Kidney (tissue), 14 donors: Measurements from ENCODE around the gene NPPC. TPM values are rescaled to one million over a fixed set of nuclear protein-coding genes. Genes with fewer than 3 reads are reported as not detected.

ENCODE experiments used
- DNase-seq, 5 donors: peaks; one replicate each; pipeline ENCODE4 v3.0.0-alpha.2; 2013 to 2020
- FAIRE-seq: peaks from 2 replicates; lab custom pipeline; 2012; peaks lifted over from hg19 to GRCh38; lab: Jason Lieb, UNC
- H3K27ac ChIP-seq, 2 donors: one replicate each; pipeline ENCODE4 v1.7.0; 2013; ENCODE audit warnings: low read depth in 2 of 2, low read length in 2 of 2, inconsistent platforms in 1 of 2
- H3K27me3 ChIP-seq: one replicate; pipeline ENCODE4 v1.7.1; 2013; ENCODE audit warnings: low read length, inconsistent platforms; ENCODE audit not compliant: control insufficient read depth, insufficient read depth
- H3K36me3 ChIP-seq, 3 donors: one replicate each; pipeline versions ENCODE4 v1.7.0 to v1.7.1; 2013; ENCODE audit warnings: low read length in 3 of 3, control low read depth in 1 of 3, inconsistent platforms in 1 of 3; ENCODE audit not compliant: insufficient read depth in 3 of 3, control insufficient read depth in 2 of 3
- H3K4me1 ChIP-seq, 3 donors: one replicate each; pipeline versions ENCODE4 v1.7.0 to v1.7.1; 2013; ENCODE audit warnings: low read length in 3 of 3, inconsistent platforms in 1 of 3, low read depth in 1 of 3; ENCODE audit not compliant: control insufficient read depth in 2 of 3, insufficient read depth in 2 of 3
- H3K4me3 ChIP-seq, 3 donors: one replicate each; pipeline versions ENCODE4 v1.7.0 to v1.8.1; 2013; ENCODE audit warnings: low read length in 3 of 3, control low read depth in 1 of 3, inconsistent platforms in 1 of 3
- H3K9ac ChIP-seq, 3 donors: one replicate each; pipeline versions ENCODE4 v1.7.0 to v1.7.1; 2013; ENCODE audit warnings: low read length in 3 of 3, control low read depth in 1 of 3, inconsistent platforms in 1 of 3
- H3K9me3 ChIP-seq, 3 donors: one replicate each; pipeline versions ENCODE4 v1.7.0 to v1.7.1; 2013; ENCODE audit warnings: low read length in 3 of 3, control low read depth in 1 of 3, inconsistent platforms in 1 of 3; ENCODE audit not compliant: control insufficient read depth in 2 of 3, insufficient read depth in 1 of 3
- intact Hi-C: fragments of 100-400 bp; cut with DNase I; formaldehyde crosslinking; loops from one replicate; pipeline ENCODE4 v1.11.1; 2022
- polyA plus RNA-seq: library from polyadenylated mRNA; stranded (reverse); fragments of 350-450 nt; fragmentation: Illumina TruSeq; extraction: RNeasy Lipid Tissue Mini Kit (QIAGEN cat#74804); gene quantifications from one replicate; pipeline ENCODE4 v1.2.3, GENCODE V29; 2014; ENCODE audit warnings: low read depth, low replicate concordance; ENCODE audit not compliant: insufficient read depth
- total RNA-seq: library from RNA; stranded (reverse); fragmentation: NEBNext Ultra II Directional; extraction: Animal tissue kit (Norgen Biotek cat#: 25700); gene quantifications from one replicate; pipeline ENCODE4 v1.2.1, GENCODE V29; 2021
- TF ChIP-seq, protein P1 (sequence below): IDR thresholded peaks from 3 replicates; pipeline ENCODE4 v1.5.1; 2012; ENCODE audit warnings: mild to moderate bottlenecking, moderate library complexity, borderline replicate concordance; ENCODE audit not compliant: insufficient read depth; ENCODE audit errors: extremely low read depth
- donor health status: control.
- donor health status: control.
- donor health status: control.
- donor health status: control.
- donor health status: control.
- donor health status: DM: yes; HTN: yes; CAD: no.
- donor health status: Normal renal cell carcinoma (clear cell type).

NPPC gene
- total and polyA plus RNA-seq, 2 donors from 2014 or later: not detected

DNA sequence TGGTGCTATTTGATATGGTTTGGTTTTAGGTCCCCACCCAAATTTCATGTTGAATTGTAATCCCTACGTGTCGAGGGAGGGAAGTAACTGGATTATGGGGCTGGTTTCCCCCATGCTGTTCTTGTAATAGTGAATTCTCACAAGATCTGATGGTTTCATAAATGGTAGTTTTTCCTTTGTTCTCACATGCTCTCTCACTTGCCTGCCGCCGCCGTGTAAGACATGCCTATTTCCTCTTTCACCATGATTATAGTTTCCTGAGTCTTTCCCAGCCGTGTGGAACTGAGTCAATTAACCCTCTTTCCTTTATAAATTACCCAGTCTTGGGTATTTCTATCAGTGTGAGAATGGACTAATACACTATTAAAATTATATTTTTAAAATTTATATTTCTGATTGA, 42.6 kb upstream of the NPPC start:
- intact Hi-C loops: no loop called here
- H3K4me3 ChIP-seq: no peak overlapping the region
- H3K27me3 ChIP-seq: no peaks in the 10 kb centered on the region
- no peak overlapping the region for H3K27ac ChIP-seq
- FAIRE-seq: no peak
- no peaks in the 10 kb centered on the region for H3K36me3 ChIP-seq
- no peak for DNase-seq
- TF ChIP-seq, protein P1, sequence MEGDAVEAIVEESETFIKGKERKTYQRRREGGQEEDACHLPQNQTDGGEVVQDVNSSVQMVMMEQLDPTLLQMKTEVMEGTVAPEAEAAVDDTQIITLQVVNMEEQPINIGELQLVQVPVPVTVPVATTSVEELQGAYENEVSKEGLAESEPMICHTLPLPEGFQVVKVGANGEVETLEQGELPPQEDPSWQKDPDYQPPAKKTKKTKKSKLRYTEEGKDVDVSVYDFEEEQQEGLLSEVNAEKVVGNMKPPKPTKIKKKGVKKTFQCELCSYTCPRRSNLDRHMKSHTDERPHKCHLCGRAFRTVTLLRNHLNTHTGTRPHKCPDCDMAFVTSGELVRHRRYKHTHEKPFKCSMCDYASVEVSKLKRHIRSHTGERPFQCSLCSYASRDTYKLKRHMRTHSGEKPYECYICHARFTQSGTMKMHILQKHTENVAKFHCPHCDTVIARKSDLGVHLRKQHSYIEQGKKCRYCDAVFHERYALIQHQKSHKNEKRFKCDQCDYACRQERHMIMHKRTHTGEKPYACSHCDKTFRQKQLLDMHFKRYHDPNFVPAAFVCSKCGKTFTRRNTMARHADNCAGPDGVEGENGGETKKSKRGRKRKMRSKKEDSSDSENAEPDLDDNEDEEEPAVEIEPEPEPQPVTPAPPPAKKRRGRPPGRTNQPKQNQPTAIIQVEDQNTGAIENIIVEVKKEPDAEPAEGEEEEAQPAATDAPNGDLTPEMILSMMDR: no peak
- no peak overlapping the region for H3K9ac ChIP-seq
- no peaks in the 10 kb centered on the region for H3K4me1 ChIP-seq
- H3K9me3 ChIP-seq: peaks cover 0 to 3% (median 0%) of the 10 kb centered on the region in 3 donors

DNA sequence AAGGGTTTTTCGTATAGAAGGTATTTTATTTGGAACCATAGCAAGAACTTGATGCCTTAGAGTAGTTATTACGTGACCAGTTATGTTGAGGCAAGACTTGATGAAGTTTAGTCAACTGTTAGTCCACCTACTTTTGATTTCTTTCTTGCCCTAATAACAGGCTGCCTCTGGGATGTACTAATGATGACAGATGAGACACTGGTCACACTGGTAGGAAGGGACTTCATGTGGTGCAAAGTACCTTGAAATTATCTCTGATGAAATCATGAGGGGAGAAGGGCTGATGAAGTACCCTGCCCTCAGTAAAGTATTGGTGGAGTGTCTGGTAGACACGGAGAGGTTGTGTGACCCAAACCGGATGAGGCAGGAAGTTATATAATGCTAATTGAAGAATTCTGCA, 40.7 kb upstream of the NPPC start:
- H3K4me1 ChIP-seq: no peaks in the 10 kb centered on the region
- no peaks in the 10 kb centered on the region for H3K27me3 ChIP-seq
- H3K27ac ChIP-seq: no peak overlapping the region
- TF ChIP-seq, protein P1: no peak
- H3K9me3 ChIP-seq: peaks cover 0 to 3% (median 0%) of the 10 kb centered on the region in 3 donors
- H3K4me3 ChIP-seq: no peak overlapping the region
- no peak for DNase-seq
- FAIRE-seq: no peak
- intact Hi-C loops: no loop called here
- H3K9ac ChIP-seq: no peak overlapping the region
- H3K36me3 ChIP-seq: no peaks in the 10 kb centered on the region

DNA sequence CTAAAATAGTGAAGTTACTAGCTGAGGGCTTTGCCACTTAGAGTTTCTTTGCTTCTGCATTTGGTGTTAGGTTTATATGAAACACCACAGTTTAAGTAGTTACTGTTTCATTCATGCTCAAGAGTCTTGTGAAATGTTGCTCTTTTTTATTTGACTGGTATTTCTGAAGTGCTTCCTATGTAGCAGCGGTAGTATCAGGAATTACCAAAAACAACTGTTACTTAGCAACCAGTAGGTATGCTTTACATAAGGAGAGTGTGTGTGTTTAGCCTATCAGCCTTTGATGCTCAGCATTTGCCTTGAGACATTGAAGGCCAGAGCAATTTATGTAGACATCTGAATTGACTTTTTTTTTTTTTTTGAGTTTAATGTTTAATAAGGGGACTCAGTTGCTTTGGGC, 38.9 kb upstream of the NPPC start:
- FAIRE-seq (no peak), DNase-seq (no peak)
- TF ChIP-seq, protein P1: no peak
- H3K4me3 ChIP-seq: no peak overlapping the region
- H3K4me1 ChIP-seq: peaks cover 0 to 6% (median 0%) of the 10 kb centered on the region in 3 donors
- intact Hi-C loops: no loop called here
- no peaks in the 10 kb centered on the region for H3K36me3 ChIP-seq
- H3K9ac ChIP-seq: no peak overlapping the region
- no peaks in the 10 kb centered on the region for H3K27me3 ChIP-seq
- no peak overlapping the region for H3K27ac ChIP-seq
- H3K9me3 ChIP-seq: peaks cover 0 to 3% (median 0%) of the 10 kb centered on the region in 3 donors
